ENCODE results near the gene IPMK. TPM values are rescaled to one million over a fixed set of nuclear protein-coding genes. Genes with fewer than 3 reads are reported as not detected.

IPMK gene
- total and polyA plus RNA-seq, 9 of the 15 experiments (the other 6 are each of a cell fraction or from before 2014, with no cell fraction given), result 0.98 to 4.4 (median 2.7) TPM

GRCh38 chr10:58268946-58269781, 1.5 kb upstream of the IPMK start, which contains the start of gene CISD1 (continued):
- TF ChIP-seq E2F6 (IDR thresholded peaks at IDR 0.05; ENCODE audit: borderline replicate concordance in 1 of 2, extremely low read depth in 1 of 2, insufficient read depth in 1 of 2, insufficient read length in 1 of 2, low read depth in 1 of 2, low read length in 1 of 2, poor library complexity in 1 of 2, severe bottlenecking in 1 of 2), result peak; percentile 90 to 95
- no peak for TF ChIP-seq BCL6 (CRISPR knock-in tag; IDR thresholded peaks at IDR 0.05)
- no peak for TF ChIP-seq ZNF717 (CRISPR knock-in tag; IDR thresholded peaks at IDR 0.05)
- no peak for TF ChIP-seq NCOA4 (IDR thresholded peaks at IDR 0.05; ENCODE audit: partially characterized antibody)
- no peak for TF ChIP-seq HES1 (IDR thresholded peaks at IDR 0.05; ENCODE audit: low read depth)
- TF ChIP-seq MCM3 (IDR thresholded peaks at IDR 0.05), result no peak
- no peak for TF ChIP-seq ZNF518B (CRISPR knock-in tag; IDR thresholded peaks at IDR 0.05)
- TF ChIP-seq CCNT2 (IDR thresholded peaks at IDR 0.05; ENCODE audit: borderline replicate concordance, extremely low read depth, insufficient read length, low read depth, low read length), result peak; percentile 43
- no peak for TF ChIP-seq ZC3H8 (IDR thresholded peaks at IDR 0.05)
- TF ChIP-seq NBN (IDR thresholded peaks at IDR 0.05; ENCODE audit: low read depth), result no peak; the same call in 1 of the 2 replicates
- TF ChIP-seq RBFOX2 (IDR thresholded peaks at IDR 0.05; ENCODE audit: low read depth, low read length), result peak; percentile 98
- TF ChIP-seq HEY1 (CRISPR knock-in tag; IDR thresholded peaks at IDR 0.05; ENCODE audit: borderline replicate concordance), result no peak
- TF ChIP-seq U2AF1 (optimal IDR thresholded peaks at IDR 0.05; ENCODE audit: low read depth, low read length), result no peak
- TF ChIP-seq MITF (IDR thresholded peaks at IDR 0.05), result no peak
- TF ChIP-seq ZNF224 (CRISPR knock-in tag; IDR thresholded peaks at IDR 0.05), result peak; percentile 58; the same call in 1 of the 2 replicates
- TF ChIP-seq SETDB1 (IDR thresholded peaks at IDR 0.05; ENCODE audit: low read length), result peak; percentile 50
- no peak for TF ChIP-seq TGIF2 (CRISPR knock-in tag; IDR thresholded peaks at IDR 0.05)
- TF ChIP-seq ILF3 (IDR thresholded peaks at IDR 0.05; ENCODE audit: borderline replicate concordance), result no peak
- TF ChIP-seq ZNF253 (CRISPR knock-in tag; conservative IDR thresholded peaks at IDR 0.05), result no peak
- no peak for TF ChIP-seq HLTF (IDR thresholded peaks at IDR 0.05)
- TF ChIP-seq MEF2D (tag; conservative IDR thresholded peaks at IDR 0.05; ENCODE audit: low read depth), result no peak
- no peak for TF ChIP-seq PHF21A (IDR thresholded peaks at IDR 0.05; ENCODE audit: borderline replicate concordance, low read depth)
